Measurements from ENCODE around the gene PTPRM. TPM values are rescaled to one million over a fixed set of nuclear protein-coding genes. Genes with fewer than 3 reads are reported as not detected.

PTPRM gene
- total and polyA plus RNA-seq, 2 donors (not counting 3 experiments of a cell fraction or from before 2014, with no cell fraction given): 37.4 to 43.7 TPM

- no TSS peak for BruUV-seq (replicated peaks)
- no peak overlapping the region for H2AFZ ChIP-seq (ENCODE audit: low read depth, low read length)
- H3K4me2 ChIP-seq (ENCODE audit: insufficient read depth, low read length): no peak overlapping the region
- H3K27me3 ChIP-seq (ENCODE audit: control insufficient read depth in 2 of 2, insufficient read depth in 2 of 2, low read length in 2 of 2): no peaks in the 10 kb centered on the region
- H3K9me3 ChIP-seq (replicated peaks; ENCODE audit: control insufficient read depth, insufficient read depth, low read length): no peaks in the 10 kb centered on the region
- CTCF ChIA-PET: interaction anchor here (0.6 to 2.2 kb wide), 5 partner anchors 8 to 326 kb away, joined by 3 to 9 read pairs (median 4); partner anchors contain the start of gene PTPRM
- POLR2A ChIA-PET: interaction anchor here (0.7 kb wide), 1 partner anchor 883 kb away, joined by 3 read pairs; no protein-coding TSS in a partner anchor
- no peaks in the 10 kb centered on the region for H3K4me1 ChIP-seq (ENCODE audit: control insufficient read depth, extremely low read depth, insufficient read depth, low read length)
- DNase-seq (ENCODE audit: low read depth, low spot score) (no peak), FAIRE-seq (no peak)
- H4K20me1 ChIP-seq (replicated peaks; ENCODE audit: control insufficient read depth, extremely low read depth, insufficient read depth, low read length): no peaks in the 10 kb centered on the region
- no peak overlapping the region for H3K27ac ChIP-seq (ENCODE audit: insufficient read depth, low read depth, low read length)
- no peaks in the 10 kb centered on the region for H3K79me2 ChIP-seq (ENCODE audit: control insufficient read depth, insufficient read depth, low read length)
- H3K4me3 ChIP-seq (replicated peaks in 1 of 3; ENCODE audit: insufficient read depth in 1 of 3, low read depth in 1 of 3, low read length in 3 of 3): no peak overlapping the region
- H3K9me1 ChIP-seq (replicated peaks; ENCODE audit: control insufficient read depth, extremely low read depth, insufficient read depth, low read length): no peaks in the 10 kb centered on the region
- H3K9ac ChIP-seq (replicated peaks; ENCODE audit: extremely low read depth, insufficient read depth, low read length): no peak overlapping the region
- TF ChIP-seq POLR2AphosphoS5 (IDR thresholded peaks at IDR 0.05; ENCODE audit: insufficient read depth, low read depth, low read length) (no peak), GATA2 (IDR thresholded peaks at IDR 0.05; ENCODE audit: insufficient read depth, insufficient read length, low read depth, low read length) (no peak), JUN (IDR thresholded peaks at IDR 0.05; ENCODE audit: borderline replicate concordance, insufficient read depth, insufficient read length, low read depth) (no peak), MYC (IDR thresholded peaks at IDR 0.05; ENCODE audit: low read depth, low read length) (no peak), CTCF (IDR thresholded peaks at IDR 0.05; ENCODE audit: extremely low read depth in 1 of 2, insufficient read depth in 1 of 2, low read depth in 1 of 2, low read length in 2 of 2) (no peak), POLR2A (IDR thresholded peaks at IDR 0.05; ENCODE audit: low read depth, low read length) (no peak), EZH2 (IDR thresholded peaks at IDR 0.05; ENCODE audit: borderline replicate concordance, low read depth, low read length, severe bottlenecking) (no peak), MAX (IDR thresholded peaks at IDR 0.05; ENCODE audit: insufficient read depth, insufficient read length) (no peak), FOS (IDR thresholded peaks at IDR 0.05; ENCODE audit: borderline replicate concordance, insufficient read depth, low read length) (no peak)
- H3K36me3 ChIP-seq (ENCODE audit: control insufficient read depth in 2 of 2, extremely low read depth in 1 of 2, insufficient read depth in 2 of 2, low read length in 2 of 2): no peaks in the 10 kb centered on the region
- dilution Hi-C loops (cut with MboI; ENCODE audit: extremely low pct_ligation_motif_present, low sequenced_read_pairs): no loop called here
- intact Hi-C loops (cut with micrococcal nuclease): no loop called here
Measured at GRCh38 chr18:7598167-7599047, 31.3 kb downstream of the PTPRM start.

Measured in endothelial cell of umbilical vein (primary cell).